PC-3 (cell line): ENCODE measurements around the gene SHC4. TPM values are rescaled to one million over a fixed set of nuclear protein-coding genes. Genes with fewer than 3 reads are reported as not detected.

Source experiments
- ATAC-seq: fragments of 200-7000 bp; cut with Tn5 transposase; 2 replicates; pipeline ENCODE4 v1.9.1; 2020; ENCODE audit warnings: mild to moderate bottlenecking, moderate library complexity
- BruUV-seq: library from RNA; stranded (reverse); fragments of 400-500 nt; replicated peaks from 2 replicates; lab custom pipeline; 2021; lab: Mats Ljungman, UMichigan
- CTCF ChIA-PET: fragments of 300-600 bp; sonication (Branson Sonifier 250); formaldehyde crosslinking; loops from one replicate; lab custom pipeline; 2022; ENCODE audit warnings: antibody characterized with exemption; lab: Charles Lee
- POLR2A ChIA-PET: fragments of 300-600 bp; sonication (Branson Sonifier 250); formaldehyde crosslinking; loops from one replicate; lab custom pipeline; 2022; ENCODE audit warnings: antibody characterized with exemption; ENCODE audit not compliant: unreplicated experiment; lab: Charles Lee
- DNase-seq: peaks from one replicate; pipeline ENCODE4 v3.0.0-alpha.2; 2015
- H2AFZ ChIP-seq: fragments of 300-600 bp; sonication (generic); 2 replicates; pipeline ENCODE4 v1.6.0; 2016; ENCODE audit warnings: antibody characterized with exemption, low read length
- H3F3A ChIP-seq: fragments of 300-600 bp; sonication (generic); one replicate; pipeline ENCODE4 v1.6.0; 2017; ENCODE audit warnings: antibody characterized with exemption, low read length, control low read depth, mild to moderate bottlenecking; ENCODE audit not compliant: unreplicated experiment
- H3K27ac ChIP-seq: fragments of 300-600 bp; sonication (generic); 2 replicates; pipeline ENCODE4 v1.5.1; 2016; ENCODE audit warnings: mild to moderate bottlenecking, low read length
- H3K27me3 ChIP-seq: fragments of 300-600 bp; sonication (generic); 2 replicates; pipeline ENCODE4 v1.6.1; 2016; ENCODE audit warnings: low read length, mixed read lengths
- H3K36me3 ChIP-seq: fragments of 300-600 bp; sonication (generic); 2 replicates; pipeline ENCODE4 v1.6.1; 2016; ENCODE audit warnings: low read depth, mixed run types, low read length, mixed read lengths
- H3K4me1 ChIP-seq: fragments of 300-600 bp; sonication (generic); 2 replicates; pipeline ENCODE4 v1.5.1; 2016; ENCODE audit warnings: low read length; ENCODE audit not compliant: insufficient read depth
- H3K4me2 ChIP-seq: fragments of 300-600 bp; sonication (generic); 2 replicates; pipeline ENCODE4 v1.6.0; 2016; ENCODE audit warnings: low read length
- H3K4me3 ChIP-seq: fragments of 300-600 bp; sonication (generic); 2 replicates; pipeline ENCODE4 v1.5.1; 2016; ENCODE audit warnings: mild to moderate bottlenecking, low read length, mixed read lengths
- H3K79me2 ChIP-seq: fragments of 300-600 bp; sonication (generic); 2 replicates; pipeline ENCODE4 v1.6.1; 2017; ENCODE audit warnings: low read length, mixed read lengths
- H3K9ac ChIP-seq: fragments of 300-600 bp; sonication (generic); 2 replicates; pipeline ENCODE4 v1.6.0; 2016; ENCODE audit warnings: mild to moderate bottlenecking, low read length
- H3K9me2 ChIP-seq: fragments of 300-600 bp; sonication (generic); replicated peaks from 2 replicates; pipeline ENCODE4 v1.6.1; 2016; ENCODE audit warnings: mixed run types, low read length, mixed read lengths
- H3K9me3 ChIP-seq: fragments of 300-600 bp; sonication (generic); 2 replicates; pipeline ENCODE4 v1.6.1; 2016; ENCODE audit warnings: low read length, mixed read lengths
- H4K20me1 ChIP-seq: fragments of 300-600 bp; sonication (generic); 2 replicates; pipeline ENCODE4 v1.6.1; 2016; ENCODE audit warnings: low read length, mixed read lengths
- CTCF ChIP-seq: fragments of 300-600 bp; sonication (generic); conservative IDR thresholded peaks from 2 replicates; pipeline ENCODE4 v1.5.1; 2017; ENCODE audit warnings: antibody characterized with exemption, low read depth, mild to moderate bottlenecking, low read length
- EZH2 ChIP-seq: fragments of 300-600 bp; sonication (generic); IDR thresholded peaks from one replicate; pipeline ENCODE4 v1.6.1; 2017; ENCODE audit warnings: antibody characterized with exemption, mild to moderate bottlenecking, low read length; ENCODE audit not compliant: unreplicated experiment
- EZH2phosphoT487 ChIP-seq: fragments of 300-600 bp; sonication (generic); IDR thresholded peaks from 2 replicates; pipeline ENCODE4 v1.6.1; 2018; ENCODE audit warnings: mild to moderate bottlenecking, antibody characterized with exemption, low read length, borderline replicate concordance
- intact Hi-C: fragments of 100-400 bp; cut with micrococcal nuclease; formaldehyde crosslinking; loops from 2 replicates; pipeline ENCODE4 v1.9.0; 2023
- total RNA-seq: library from RNA; depleted of rRNA; stranded (reverse); fragments of >200 nt; gene quantifications from 2 replicates; pipeline ENCODE4 v1.2.3, GENCODE V29; 2014

Gene SHC4
- total RNA-seq, 1 experiment from 2014 or later: 2.4 TPM

GRCh38 chr15:48916721-48917120, 47.0 kb downstream of the SHC4 start:
- Histone ChIP-seq H3K9ac (no peak overlapping the region), H3K9me2 (no peaks in the 10 kb centered on the region), H3K4me3 (no peak overlapping the region), H3K36me3 (no peaks in the 10 kb centered on the region), H3K27ac (no peak overlapping the region), H4K20me1 (no peaks in the 10 kb centered on the region), H3K9me3 (no peaks in the 10 kb centered on the region), H3K27me3 (no peaks in the 10 kb centered on the region), H2AFZ (no peak overlapping the region), H3K4me1 (peaks cover 7% of the 10 kb centered on the region), H3F3A (no peaks in the 10 kb centered on the region), H3K79me2 (no peaks in the 10 kb centered on the region), H3K4me2 (no peak overlapping the region)
- no TSS peak for BruUV-seq
- DNase-seq: no peak
- ChIA-PET CTCF (no interaction called here), POLR2A (no interaction called here)
- ATAC-seq: no peak
- intact Hi-C loops: no loop called here
- TF ChIP-seq EZH2: no peak

GRCh38 chr15:48915861-48916260, 47.9 kb downstream of the SHC4 start:
- intact Hi-C loops: no loop called here
- no peaks in the 10 kb centered on the region for H3F3A ChIP-seq
- no peak overlapping the region for H3K9ac ChIP-seq
- no peaks in the 10 kb centered on the region for H3K9me2 ChIP-seq
- no peak for TF ChIP-seq EZH2phosphoT487
- no peak overlapping the region for H2AFZ ChIP-seq
- ATAC-seq (no peak), DNase-seq (no peak)
- peaks cover 7% of the 10 kb centered on the region for H3K4me1 ChIP-seq
- no peak overlapping the region for H3K4me3 ChIP-seq
- ChIA-PET POLR2A (no interaction called here), CTCF (no interaction called here)
- no peaks in the 10 kb centered on the region for H3K79me2 ChIP-seq
- H3K4me2 ChIP-seq: no peak overlapping the region
- no peaks in the 10 kb centered on the region for H3K36me3 ChIP-seq
- no peaks in the 10 kb centered on the region for H4K20me1 ChIP-seq
- no peaks in the 10 kb centered on the region for H3K27me3 ChIP-seq
- no peaks in the 10 kb centered on the region for H3K9me3 ChIP-seq
- no peak overlapping the region for H3K27ac ChIP-seq
- no TSS peak for BruUV-seq

- no peak overlapping the region for H3K9ac ChIP-seq
- CTCF ChIA-PET: no interaction called here
These were observed 49.0 kb downstream of the SHC4 start for GRCh38 chr15:48914717-48915116.

More at GRCh38 chr15:48914717-48915116, 49.0 kb downstream of the SHC4 start:
- Histone ChIP-seq H3K36me3 (no peaks in the 10 kb centered on the region), H3K27me3 (no peaks in the 10 kb centered on the region), H4K20me1 (no peaks in the 10 kb centered on the region), H3K9me2 (no peaks in the 10 kb centered on the region), H3K27ac (no peak overlapping the region), H2AFZ (no peak overlapping the region), H3K9me3 (no peaks in the 10 kb centered on the region), H3K4me3 (no peak overlapping the region), H3K4me1 (peaks cover 7% of the 10 kb centered on the region), H3F3A (no peaks in the 10 kb centered on the region), H3K79me2 (no peaks in the 10 kb centered on the region), H3K4me2 (no peak overlapping the region)
- ATAC-seq: no peak
- BruUV-seq: no TSS peak
- intact Hi-C loops: no loop called here
- DNase-seq: no peak
- POLR2A ChIA-PET: no interaction called here
- TF ChIP-seq EZH2 (no peak), CTCF (no peak), EZH2phosphoT487 (no peak)
